Cardiac septum (tissue), 1 donor: ENCODE data around the gene SEC14L1. TPM values are rescaled to one million over a fixed set of nuclear protein-coding genes. Genes with fewer than 3 reads are reported as not detected.

Experiments used
- DNase-seq: peaks from one replicate; pipeline ENCODE4 v3.0.0-alpha.2; 2020; ENCODE audit warnings: low spot score
- intact Hi-C: fragments of 100-400 bp; cut with DNase I; formaldehyde crosslinking; loops from one replicate; pipeline ENCODE4 v1.14.0; 2022
- total RNA-seq: library from RNA; stranded (reverse); fragmentation: NEBNext Ultra II Directional; extraction: Animal tissue kit (Norgen Biotek cat#: 25700); gene quantifications from one replicate; pipeline ENCODE4 v1.2.1, GENCODE V29; 2021
- donor health status: DM: no; HTN: no; CAD: no.

The SEC14L1 gene
- total RNA-seq, 1 donor from 2014 or later = 44.2 TPM

DNA sequence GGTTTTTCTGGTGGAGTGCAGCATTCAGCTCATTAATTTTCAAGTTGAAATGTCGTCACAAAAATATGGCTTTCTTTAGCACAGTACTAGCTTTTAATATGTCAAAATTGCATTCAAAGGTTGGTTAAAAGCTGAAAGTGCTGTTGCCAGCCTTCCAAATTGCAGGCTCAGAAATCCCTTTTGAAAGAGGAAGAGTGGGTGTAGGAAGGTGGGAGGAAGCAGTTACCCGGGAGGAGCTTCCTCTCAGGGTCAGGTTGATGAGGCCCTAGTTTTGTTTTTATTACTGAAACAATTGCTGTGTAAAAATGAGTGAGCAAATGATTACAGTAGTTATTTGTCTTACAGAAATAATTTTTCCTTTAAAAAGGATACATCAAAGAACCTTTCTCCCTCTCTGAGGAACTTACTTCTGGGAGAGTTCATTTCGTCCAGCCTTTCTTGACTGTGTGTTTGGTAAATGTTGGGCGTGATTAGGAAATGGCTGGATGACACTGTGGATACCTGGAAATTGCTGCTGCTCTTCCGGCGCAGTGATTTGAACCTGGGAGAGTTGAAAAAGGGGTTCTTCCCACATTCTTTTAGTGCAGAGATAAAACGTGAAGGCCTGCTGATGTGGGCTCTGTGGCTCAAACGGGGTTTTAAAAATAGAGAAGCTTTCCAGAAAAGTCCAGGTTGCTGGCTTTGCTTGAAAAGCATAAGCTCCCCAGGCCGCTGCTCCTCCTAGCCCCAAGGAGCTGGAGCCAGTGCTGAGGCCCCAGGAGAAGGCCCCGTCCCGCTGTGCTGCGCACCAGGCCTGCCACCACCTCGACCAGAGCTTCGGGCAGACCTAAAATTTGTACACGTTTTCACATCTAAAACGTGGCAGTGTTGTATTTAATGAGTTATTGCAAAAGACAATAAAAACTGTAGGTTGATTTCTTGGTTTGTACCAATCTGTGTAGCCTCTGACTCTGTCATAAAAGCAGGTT, 41.7 kb downstream of the SEC14L1 start:
- no peak for DNase-seq
- intact Hi-C loops = loop anchor here (2.0 to 5.0 kb wide), 2 partner anchors 24 to 35 kb away; no protein-coding TSS in a partner anchor

DNA sequence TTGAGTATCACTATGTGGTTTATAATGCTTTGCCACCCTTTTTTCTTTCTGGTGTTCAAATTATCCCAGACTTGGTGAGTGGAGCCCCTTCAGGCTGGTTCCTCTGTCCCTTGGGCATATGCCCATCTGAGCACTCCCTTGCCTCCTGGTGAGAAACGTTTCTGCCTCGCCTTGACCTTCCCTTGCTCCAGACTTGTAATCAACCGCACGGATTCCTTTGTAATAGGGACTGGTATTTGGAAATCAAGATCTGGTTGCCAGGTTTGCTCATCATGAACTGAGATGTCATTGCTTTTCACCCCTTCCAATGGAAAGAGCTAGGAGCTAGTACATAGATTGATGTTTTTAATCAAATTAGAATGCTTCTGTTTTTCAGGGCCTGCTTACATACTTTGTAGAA, 43.7 kb downstream of the SEC14L1 start:
- intact Hi-C loops = loop anchor here (5.0 kb wide), 1 partner anchor 37 kb away; no protein-coding TSS in a partner anchor
- DNase-seq = no peak

DNA sequence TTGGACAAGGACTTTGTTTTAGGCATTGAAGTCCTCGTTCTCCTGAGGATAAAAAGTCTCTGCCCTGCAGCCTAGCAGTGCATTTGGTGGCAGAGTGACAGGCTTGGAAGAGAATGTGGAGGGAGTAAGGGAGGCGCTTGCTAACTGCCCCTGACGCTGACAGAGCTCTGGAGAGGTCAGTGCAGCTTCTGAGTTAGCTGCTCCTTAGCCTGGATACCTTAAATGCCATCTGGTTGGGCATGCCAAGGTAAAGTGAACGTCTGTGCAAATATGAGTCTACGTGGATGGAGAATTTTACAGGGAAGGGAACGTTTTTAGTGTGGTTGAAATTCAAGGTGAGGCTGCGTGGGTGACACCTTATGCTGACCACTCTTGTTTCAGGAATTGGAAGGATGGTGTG, 44.4 kb downstream of the SEC14L1 start:
- intact Hi-C loops = no loop called here
- DNase-seq = no peak

DNA sequence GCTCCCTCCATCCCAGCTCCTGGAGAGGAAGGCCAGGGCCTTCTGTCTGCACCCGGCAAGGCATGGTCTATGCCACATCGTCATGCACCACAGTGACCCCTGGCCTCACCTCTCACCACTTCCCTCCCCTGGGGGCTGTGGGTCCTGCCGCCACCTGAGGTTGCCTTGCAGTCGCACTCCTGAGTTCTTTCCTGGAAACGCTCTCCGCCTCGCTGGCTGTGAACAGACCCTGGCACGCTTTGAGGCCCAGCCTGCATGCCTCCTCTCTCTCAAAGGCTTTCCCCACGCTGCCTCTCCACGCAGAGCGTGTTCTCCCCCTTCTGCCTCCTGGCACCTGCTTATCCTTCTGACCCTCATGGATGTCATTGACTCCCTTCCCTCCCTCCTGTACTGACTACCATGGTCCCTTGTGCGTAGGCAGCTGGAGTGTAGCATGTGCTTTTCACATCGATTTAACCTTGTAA, 45.4 kb downstream of the SEC14L1 start:
- intact Hi-C loops = no loop called here
- DNase-seq = no peak

DNA sequence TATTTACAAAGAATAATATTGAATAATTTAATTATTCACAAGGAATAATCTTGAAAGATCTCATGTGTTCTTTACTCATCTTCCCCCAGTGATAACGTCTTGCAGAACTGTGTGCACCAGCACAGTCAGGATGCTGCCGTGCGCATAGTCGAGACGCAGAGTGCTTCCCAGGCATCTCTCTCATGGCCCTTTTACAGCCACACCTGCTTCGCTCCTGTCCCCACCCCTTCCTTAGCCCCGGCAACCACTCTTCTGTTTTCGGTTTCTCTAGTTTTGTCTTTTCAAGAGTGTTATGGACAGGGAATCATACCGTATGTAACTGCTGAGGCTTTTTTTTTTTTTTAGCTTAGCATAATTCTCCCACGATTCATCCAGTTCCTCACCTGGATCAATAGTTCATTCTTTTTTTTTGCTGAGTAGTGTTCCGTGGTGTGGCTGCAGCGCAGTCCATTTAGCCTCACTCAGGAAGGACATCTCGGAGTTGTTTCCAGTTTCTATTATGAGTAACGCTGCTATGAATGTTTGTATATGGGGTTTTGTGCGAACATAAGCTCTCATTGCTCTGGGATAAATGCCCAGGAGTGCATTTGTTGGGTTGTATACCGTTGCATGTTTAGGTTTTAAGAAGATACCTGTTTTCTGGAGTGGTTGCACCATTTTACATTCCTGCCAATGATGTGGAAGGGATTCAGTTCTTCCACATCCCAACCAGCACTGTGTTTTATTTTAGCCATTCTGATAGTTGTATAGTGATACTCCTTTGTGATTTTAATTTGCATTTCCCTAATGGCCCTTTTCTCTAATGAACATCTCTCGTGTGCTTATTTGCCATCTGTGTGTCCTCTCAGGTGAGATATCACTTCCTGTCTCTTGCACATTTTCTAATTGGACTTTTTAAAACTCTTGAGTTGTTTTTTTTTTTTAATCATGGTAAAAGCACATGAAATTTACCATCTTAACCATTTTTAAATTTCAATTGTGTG, 47.6 kb downstream of the SEC14L1 start:
- intact Hi-C loops = no loop called here
- DNase-seq = no peak

DNA sequence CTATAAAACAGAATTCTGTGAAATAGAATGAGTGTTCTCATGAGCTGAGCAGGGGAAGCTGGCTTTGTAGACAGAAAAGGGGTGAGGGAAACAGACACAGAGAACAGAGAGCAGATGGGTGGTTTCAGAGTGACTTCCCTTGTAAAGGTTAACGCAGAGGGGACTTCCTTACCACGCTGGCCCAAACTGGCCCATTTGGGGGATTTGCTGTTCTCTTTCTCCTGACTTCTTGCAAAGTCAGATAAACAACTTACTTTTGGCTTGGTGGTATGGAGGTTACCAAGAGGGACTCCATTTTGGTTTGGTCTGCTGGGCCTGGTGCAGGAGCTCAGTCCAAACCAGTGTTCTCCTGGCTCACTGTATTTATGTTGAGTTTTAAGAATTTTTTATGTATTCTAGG, 48.4 kb downstream of the SEC14L1 start:
- intact Hi-C loops = no loop called here
- DNase-seq = no peak

DNA sequence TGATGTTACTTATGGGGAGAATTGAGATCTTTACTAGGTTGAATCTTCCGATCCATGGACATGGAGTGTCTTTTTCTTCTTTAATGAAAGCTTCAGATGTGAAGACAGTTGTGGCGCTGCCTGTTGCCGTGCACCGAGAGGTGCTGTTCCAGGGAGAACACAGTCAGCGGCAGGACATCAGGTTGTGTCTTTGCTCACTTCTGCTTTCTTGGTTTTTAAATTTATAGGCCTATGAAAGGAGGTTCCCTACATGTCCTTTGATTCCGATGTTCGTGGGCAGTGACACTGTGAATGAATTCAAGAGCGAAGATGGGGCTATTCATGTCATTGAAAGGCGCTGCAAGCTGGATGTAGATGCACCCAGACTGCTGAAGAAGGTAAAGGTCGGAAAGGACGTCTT, 49.8 kb downstream of the SEC14L1 start:
- intact Hi-C loops = no loop called here

DNA sequence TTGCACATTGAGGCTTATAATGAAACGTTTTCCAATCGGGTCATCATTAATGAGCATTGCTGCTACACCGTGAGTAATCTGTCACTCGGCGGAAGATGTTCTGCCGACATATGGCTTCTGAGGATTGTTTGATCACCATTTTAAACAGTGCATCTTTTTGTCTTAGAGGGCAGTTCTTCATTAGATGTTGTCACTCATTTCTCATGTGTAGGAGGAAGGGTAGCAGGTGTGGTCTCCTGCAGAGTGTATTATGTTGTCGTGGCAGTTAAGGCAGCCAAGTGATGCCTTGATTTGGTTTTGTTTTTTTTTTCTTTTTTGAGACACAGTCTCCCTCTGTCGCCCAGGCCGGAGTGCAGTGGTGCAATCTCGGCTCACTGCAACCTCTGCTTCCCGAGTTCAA, 50.5 kb downstream of the SEC14L1 start:
- intact Hi-C loops = no loop called here
- DNase-seq = no peak

More for the DNA sequence above, 49.8 kb downstream of the SEC14L1 start:
- DNase-seq = no peak

DNA sequence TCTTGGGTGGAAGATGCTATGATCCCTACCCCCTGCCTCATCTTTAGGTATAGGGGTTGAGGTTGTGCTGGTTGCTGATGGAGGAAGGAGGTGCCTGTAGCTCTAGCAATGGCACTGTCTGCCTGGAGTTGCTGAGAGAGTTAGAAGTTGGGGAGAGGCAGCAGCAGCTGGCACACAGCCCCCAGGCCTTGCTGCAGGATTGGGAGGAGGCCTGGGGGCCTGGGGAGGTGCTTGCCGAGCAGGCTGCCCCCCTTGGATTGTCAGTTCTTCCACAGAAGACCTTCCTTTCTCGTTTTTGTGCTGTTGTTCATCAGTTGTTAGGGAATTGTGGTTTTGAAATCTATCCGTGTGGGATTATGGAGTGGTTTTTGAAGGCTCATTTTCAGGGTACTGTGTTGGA, 52.9 kb downstream of the SEC14L1 start:
- intact Hi-C loops = no loop called here
- DNase-seq = no peak

DNA sequence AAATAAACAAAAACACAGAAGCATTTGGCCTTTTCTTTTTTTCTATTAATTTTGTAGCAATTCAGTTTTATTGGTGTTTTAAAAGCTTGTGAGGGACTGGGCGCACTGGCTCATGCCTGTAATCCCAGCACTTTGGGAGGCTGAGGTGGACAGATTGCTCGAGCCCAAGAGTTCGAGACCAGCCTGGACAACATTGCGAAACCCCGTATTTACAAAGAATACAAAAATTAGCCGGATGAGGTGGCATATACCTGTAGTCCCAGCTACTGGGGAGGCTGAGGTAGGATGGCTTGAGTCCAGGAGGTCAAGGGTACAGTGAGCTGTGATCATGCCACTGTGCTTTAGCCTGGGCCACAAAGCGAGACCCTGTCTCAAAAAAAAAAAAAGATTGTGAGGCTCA, 53.4 kb downstream of the SEC14L1 start:
- intact Hi-C loops = no loop called here
- DNase-seq = no peak

DNA sequence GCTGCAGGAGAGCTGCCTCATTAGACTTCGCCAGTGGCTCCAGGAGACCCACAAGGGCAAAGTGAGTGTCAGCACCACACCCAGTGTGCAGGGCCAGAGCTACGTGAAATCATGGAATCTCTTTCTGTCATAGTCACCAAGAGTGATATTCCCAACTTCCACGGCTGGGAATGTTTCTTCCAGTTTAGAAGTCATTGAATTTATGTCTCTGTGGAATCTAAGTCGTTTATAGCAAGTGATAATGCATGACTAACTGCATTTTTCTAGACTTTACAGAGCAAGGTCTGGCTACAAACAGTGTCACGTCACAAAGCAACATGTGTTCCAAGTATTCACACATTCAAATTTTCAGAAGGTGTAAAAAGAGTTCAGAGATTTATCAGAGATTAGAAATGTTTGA, 55.5 kb downstream of the SEC14L1 start:
- no peak for DNase-seq
- intact Hi-C loops = no loop called here

DNA sequence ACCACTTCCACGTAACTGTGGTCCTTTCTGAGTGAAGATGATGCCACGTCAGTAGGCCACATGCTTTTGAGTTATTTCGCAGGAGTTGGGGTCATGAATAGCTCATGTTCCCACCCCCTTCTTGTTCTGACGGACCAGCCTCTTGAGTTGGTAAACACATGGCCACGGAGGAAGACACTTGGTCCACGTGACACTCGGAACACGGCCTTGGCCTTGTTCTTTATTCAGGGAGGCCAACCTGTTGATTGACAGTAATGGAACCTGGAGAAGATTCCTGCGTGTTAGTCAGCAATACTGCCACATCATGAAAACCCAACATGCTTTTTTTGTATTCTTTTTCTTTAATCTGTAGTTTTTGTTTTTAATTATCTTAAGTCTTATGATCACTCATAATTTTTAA, 56.3 kb downstream of the SEC14L1 start:
- intact Hi-C loops = no loop called here
- no peak for DNase-seq

DNA sequence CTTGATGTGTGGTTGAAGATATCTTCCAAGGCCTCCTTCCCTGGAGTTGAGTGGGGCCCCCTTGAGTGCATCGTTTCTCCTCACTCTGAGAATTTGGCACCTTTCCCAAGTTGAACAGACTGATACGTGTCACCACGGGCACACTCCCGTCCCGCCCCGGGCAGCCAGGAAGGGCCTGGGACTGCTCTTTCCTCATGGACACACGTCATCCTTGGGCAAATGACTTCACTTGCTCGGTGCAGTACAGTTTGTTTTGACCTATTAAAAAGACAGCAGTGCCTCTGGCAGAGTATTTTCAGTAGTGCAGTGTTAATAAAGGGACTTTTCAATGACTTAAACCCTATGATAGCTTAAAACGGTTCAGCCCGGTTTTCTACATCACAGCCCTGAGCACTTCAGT, 59.9 kb downstream of the SEC14L1 start:
- intact Hi-C loops = no loop called here
- no peak for DNase-seq

DNA sequence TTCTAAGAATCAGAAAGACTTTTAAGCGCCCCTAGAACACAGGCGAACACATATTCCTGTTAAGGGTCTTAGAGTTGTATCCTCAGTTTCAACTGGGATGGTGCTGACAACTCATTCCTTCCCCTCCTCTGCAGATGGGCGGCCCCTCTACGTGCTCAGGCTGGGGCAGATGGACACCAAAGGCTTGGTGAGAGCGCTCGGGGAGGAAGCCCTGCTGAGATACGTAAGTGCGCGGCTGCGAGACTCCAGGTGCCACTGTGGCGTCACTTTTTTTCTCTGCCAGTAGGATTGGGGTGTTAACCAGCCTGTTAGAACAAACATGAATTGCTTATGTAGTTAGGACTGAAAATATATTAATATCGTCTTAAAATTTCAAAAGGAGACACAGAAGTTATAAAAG, 62.7 kb downstream of the SEC14L1 start:
- no peak for DNase-seq
- intact Hi-C loops = no loop called here

DNA sequence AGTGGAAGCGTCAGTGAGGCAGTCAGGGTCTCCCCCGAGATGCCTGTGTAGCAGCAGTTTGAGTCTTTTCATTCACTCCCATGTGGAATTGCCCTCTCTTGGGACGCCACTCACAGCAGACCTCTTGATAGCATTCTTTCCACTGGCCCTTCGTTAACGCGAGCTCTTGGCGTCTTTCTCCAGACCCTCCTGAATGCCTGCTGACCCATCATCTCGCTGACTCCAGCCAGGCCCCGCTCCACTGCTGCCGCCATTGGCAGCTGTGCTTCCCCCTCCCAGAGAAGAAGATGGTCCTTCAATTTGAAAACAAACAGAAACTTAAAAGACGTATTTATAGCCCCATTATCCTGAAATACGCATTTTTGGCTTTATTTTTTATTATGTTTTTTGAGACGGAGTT, 63.1 kb downstream of the SEC14L1 start:
- intact Hi-C loops = no loop called here

DNA sequence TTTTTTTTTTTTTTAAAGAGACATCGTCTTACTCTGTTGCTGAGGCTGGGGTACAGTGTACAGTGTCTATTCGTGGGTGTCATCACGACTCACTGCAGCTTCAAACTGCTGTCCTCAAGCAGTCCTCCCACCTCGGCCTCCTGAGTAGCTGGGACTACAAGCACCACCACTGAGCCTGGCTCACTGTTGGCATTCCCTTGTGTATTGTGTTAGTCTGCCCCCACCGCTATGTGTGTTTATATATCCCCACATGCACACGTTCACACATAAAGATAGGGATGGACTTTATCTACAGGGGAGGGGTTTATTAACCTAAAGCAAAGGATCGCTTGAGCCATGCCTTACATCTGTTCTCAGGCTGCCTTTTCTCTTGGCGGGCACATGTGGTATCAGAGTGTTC, 63.8 kb downstream of the SEC14L1 start:
- intact Hi-C loops = no loop called here
- no peak for DNase-seq

More for the DNA sequence above, 63.1 kb downstream of the SEC14L1 start:
- no peak for DNase-seq

DNA sequence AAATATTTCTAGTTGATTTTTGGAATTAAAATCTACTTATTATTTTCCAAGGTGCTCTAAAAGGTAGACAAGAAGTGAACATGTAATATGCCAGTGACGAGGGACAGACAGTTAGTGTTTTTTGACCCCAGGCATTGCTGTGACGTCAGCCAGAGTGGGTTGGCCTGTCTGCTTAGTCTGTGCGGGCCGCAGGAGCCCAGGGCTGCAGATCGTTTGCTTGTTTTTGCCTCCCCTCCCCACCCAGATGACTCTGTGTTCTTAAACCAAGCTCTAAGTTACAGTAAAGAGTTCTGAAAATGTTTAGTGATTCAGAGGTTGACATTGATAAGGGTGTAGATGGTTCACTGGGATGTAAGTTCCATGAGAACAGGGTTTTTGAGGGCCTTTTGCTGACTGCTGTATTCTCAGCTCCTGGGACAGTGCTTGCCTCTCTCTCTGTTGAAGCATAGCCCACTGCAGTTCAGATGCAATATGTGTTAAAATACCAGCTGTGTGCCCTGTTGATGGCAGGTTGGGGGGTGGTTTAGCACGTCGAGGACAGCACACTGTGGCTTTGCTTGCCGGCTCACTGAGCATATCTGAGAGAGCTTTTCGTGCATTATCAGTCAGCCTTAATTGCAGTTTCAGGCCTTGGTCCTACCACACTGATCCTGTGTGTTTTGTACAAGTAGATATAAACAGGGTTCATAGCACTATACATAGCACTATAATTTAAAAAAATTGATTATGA, 64.8 kb downstream of the SEC14L1 start:
- no peak for DNase-seq
- intact Hi-C loops = loop anchor here (2.0 kb wide), 1 partner anchor 23 kb away; no protein-coding TSS in a partner anchor

DNA sequence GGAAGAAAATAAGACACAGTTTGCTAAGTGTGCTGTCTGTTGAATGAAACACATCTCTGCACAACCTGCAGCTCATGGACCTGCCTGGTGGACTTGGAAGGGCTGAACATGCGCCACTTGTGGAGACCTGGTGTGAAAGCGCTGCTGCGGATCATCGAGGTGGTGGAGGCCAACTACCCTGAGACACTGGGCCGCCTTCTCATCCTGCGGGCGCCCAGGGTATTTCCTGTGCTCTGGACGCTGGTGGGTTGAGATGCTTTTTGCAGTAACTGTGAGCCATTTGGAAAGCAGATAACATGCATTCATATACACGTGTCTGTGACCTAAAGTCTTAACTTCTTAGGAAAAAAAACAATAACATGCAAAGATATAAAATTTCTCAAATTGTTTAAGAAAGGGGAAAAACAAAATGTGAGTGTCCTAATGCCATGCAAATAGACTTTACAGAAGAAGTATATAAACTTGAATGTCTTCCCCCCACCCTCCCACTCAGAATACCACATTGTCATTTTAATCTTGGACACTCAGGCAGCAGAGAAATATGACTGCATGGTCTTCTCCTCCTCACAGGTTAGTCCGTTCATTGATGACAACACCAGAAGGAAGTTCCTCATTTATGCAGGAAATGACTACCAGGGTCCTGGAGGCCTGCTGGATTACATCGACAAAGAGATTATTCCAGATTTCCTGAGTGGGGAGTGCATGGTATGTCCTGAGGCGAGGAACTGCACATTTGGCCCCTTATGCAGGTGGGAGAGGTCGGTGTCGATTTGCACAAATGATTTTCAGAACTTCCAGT, 65.6 kb downstream of the SEC14L1 start:
- DNase-seq = no peak
- intact Hi-C loops = loop anchor here (2.0 kb wide), 1 partner anchor 24 kb away; no protein-coding TSS in a partner anchor
